ENCODE results near the gene DYNLL1.

DNA sequence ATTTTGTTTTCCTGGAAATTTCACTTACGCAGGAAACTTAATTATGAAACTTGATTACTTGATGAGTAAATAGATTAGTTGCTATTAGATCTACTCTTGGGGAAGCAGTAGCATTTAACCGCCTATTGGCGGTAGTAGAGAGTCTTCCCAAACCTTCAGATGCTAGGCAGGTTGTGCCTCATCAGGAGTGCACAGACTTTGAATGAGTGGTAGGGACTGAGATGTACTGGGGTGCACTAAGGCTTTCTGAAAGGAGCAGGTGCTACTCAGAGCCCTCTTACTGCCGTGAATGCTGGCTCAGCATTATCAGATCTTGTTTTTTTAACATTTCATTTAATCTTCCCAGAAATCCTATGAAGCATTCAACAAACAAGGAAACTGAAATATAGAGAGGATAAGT is 41.9 kb upstream of the DYNLL1 start:
- no peak for TF ChIP-seq POLR2A (IDR thresholded peaks at IDR 0.05)
- TF ChIP-seq, protein P1, sequence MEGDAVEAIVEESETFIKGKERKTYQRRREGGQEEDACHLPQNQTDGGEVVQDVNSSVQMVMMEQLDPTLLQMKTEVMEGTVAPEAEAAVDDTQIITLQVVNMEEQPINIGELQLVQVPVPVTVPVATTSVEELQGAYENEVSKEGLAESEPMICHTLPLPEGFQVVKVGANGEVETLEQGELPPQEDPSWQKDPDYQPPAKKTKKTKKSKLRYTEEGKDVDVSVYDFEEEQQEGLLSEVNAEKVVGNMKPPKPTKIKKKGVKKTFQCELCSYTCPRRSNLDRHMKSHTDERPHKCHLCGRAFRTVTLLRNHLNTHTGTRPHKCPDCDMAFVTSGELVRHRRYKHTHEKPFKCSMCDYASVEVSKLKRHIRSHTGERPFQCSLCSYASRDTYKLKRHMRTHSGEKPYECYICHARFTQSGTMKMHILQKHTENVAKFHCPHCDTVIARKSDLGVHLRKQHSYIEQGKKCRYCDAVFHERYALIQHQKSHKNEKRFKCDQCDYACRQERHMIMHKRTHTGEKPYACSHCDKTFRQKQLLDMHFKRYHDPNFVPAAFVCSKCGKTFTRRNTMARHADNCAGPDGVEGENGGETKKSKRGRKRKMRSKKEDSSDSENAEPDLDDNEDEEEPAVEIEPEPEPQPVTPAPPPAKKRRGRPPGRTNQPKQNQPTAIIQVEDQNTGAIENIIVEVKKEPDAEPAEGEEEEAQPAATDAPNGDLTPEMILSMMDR (IDR thresholded peaks at IDR 0.05), result peak in 1 of 4 experiments; percentile 33
